ENCODE measurements around the gene POLR3G.

POLR3G gene

GRCh38 chr5:90504743-90505142 lies 30.1 kb downstream of the POLR3G start:
- DNase-seq, result no peak

GRCh38 chr5:90506221-90506620 lies 31.6 kb downstream of the POLR3G start:
- no peak for DNase-seq

- no peak for DNase-seq
Observed at GRCh38 chr5:90510438-90510837, 35.8 kb downstream of the POLR3G start.

- no peak for DNase-seq
Observed at GRCh38 chr5:90514520-90514919, 39.9 kb downstream of the POLR3G start.

GRCh38 chr5:90518661-90519060 lies 44.0 kb downstream of the POLR3G start:
- no peak for DNase-seq

- DNase-seq, result no peak
Observed at GRCh38 chr5:90519081-90519480, 44.4 kb downstream of the POLR3G start.

- no peak for DNase-seq
Observed at GRCh38 chr5:90528601-90529193, 54.0 kb downstream of the POLR3G start.

- peak; percentile 94 to 97 (median 96) for DNase-seq
Observed at GRCh38 chr5:90529194-90529938, 54.7 kb downstream of the POLR3G start, which contains the start of gene LYSMD3. TSS of gene LYSMD3 (minus strand) at chr5:90529584. CDS start at chr5:90525289, 4,295 bp downstream.

GRCh38 chr5:90529939-90530677 lies 55.4 kb downstream of the POLR3G start:
- DNase-seq, result peak; percentile 15 to 35 (median 26)

GRCh38 chr5:90530736-90531487 lies 56.2 kb downstream of the POLR3G start:
- DNase-seq, result no peak

- DNase-seq, result no peak
Observed at GRCh38 chr5:90533794-90534193, 59.1 kb downstream of the POLR3G start.

- no peak for DNase-seq
Observed at GRCh38 chr5:90534922-90535321, 60.3 kb downstream of the POLR3G start.

GRCh38 chr5:90542827-90543519 lies 68.3 kb downstream of the POLR3G start:
- DNase-seq, result no peak

- DNase-seq, result no peak
Observed at GRCh38 chr5:90545511-90545910, 70.8 kb downstream of the POLR3G start.

- no peak for DNase-seq
Observed at GRCh38 chr5:90546216-90546837, 71.7 kb downstream of the POLR3G start.

- no peak for DNase-seq
Observed at GRCh38 chr5:90547072-90547536, 72.4 kb downstream of the POLR3G start.

GRCh38 chr5:90548069-90548593 lies 73.5 kb downstream of the POLR3G start:
- no peak for DNase-seq

GRCh38 chr5:90549223-90549622 lies 74.6 kb downstream of the POLR3G start:
- DNase-seq, result no peak

- DNase-seq, result no peak
Observed at GRCh38 chr5:90549729-90550275, 75.1 kb downstream of the POLR3G start.

- no peak for DNase-seq
Observed at GRCh38 chr5:90550963-90551362, 76.3 kb downstream of the POLR3G start.

GRCh38 chr5:90551376-90551775 lies 76.7 kb downstream of the POLR3G start:
- no peak for DNase-seq

All from activated CD4-positive, CD25-positive, alpha-beta regulatory T cell (primary cell).